ENCODE results near the gene ECHS1. TPM values are rescaled to one million over a fixed set of nuclear protein-coding genes. Genes with fewer than 3 reads are reported as not detected.

The ECHS1 gene
- total RNA-seq, 1 donor from 2014 or later: 28.2 TPM

DNA sequence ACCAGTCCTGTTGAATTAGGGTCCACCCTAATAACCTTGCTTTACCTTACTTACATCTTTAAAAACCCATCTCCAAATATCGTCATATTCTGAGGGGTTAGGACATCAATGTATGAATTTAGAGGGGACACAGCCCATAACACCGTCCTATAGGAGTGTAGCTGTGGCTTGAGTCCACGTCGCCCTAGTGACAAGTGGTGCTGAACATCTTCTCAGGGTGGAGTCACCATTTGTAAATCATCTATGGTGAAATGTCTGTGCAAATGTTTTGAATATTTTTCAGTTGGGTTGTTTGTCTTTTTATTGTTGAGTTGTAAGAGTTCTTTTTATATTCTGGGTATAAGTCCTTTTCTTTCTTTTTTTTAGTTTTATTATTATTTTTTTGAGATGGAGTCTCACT is 31.2 kb downstream of the ECHS1 start:
- DNase-seq: no peak

DNA sequence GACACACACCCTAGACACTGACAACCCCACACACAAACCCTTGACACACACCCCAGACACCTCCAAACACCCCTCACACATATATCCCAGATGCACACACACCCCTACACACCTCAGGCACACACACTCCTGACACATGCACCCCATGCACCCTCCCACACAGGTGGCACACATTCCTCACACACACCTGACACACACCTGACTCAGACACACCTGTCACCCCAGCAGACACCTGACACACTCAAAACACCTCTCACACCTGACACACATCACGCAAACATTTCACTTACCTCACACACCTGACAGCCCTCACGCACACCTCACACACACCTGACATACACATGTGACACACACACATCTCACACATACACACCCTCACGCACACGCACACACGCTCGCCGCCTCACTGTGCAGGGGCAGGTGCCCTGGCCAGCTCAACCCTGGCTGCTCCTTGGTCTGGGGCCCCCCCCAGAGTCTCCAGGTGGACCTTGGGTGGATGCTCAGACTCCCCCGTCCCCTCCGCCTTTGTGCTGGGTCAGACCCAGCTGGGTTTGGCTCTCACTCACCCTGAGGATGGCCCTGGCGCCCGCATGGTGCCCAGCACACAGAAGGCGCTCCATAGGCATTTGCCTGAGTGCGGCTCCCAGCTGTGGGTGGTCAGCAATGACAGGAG is 33.3 kb downstream of the ECHS1 start:
- DNase-seq: no peak

GRCh38 chr10:133338080-133339071 is 34.8 kb downstream of the ECHS1 start:
- no peak for DNase-seq

- no peak for DNase-seq
Measured at GRCh38 chr10:133337370-133337725, 35.8 kb downstream of the ECHS1 start.

DNA sequence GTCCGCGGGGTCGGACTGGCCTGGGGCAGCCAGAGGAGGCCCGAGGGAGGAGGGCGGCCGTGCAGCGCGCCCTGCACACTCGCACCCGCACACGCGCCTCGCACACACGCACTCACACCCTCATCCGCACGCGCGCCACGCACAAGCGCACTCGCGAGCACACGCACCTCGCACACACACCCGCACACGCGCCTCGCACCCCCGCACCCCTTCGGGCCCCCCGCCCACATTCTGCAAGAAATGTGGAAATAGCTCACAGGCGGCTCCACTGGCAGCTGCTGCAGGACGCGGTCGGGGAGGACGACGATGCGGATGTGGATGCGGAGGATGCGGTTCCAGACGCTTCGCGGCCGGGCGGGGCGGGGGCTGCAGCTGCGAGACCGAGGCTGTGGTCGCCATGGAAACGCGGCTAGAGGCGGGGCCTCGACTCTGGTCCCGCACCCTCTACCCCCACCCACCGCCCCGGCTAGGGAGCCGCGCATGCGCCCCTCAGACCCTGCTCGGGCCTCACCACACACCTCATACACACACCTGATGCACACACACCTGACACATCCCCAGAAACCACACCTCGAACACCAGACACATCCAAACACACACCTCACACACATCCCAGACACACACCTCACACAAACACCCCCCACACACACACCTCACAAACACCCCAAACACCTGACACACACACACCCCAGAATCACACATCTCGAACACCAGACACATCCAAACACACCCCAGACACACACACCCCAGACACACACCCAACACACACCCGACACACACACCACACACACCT is 36.4 kb downstream of the ECHS1 start, which contains the start of gene CALY:
Gene CALY (minus strand): TSS at position 320 of the 793 bp plus-strand sequence. CDS start 7,907 bp downstream, outside the sequence.
- peak; percentile 76 for DNase-seq

- no peak for DNase-seq
Measured at GRCh38 chr10:133336118-133336576, 37.0 kb downstream of the ECHS1 start.

DNA sequence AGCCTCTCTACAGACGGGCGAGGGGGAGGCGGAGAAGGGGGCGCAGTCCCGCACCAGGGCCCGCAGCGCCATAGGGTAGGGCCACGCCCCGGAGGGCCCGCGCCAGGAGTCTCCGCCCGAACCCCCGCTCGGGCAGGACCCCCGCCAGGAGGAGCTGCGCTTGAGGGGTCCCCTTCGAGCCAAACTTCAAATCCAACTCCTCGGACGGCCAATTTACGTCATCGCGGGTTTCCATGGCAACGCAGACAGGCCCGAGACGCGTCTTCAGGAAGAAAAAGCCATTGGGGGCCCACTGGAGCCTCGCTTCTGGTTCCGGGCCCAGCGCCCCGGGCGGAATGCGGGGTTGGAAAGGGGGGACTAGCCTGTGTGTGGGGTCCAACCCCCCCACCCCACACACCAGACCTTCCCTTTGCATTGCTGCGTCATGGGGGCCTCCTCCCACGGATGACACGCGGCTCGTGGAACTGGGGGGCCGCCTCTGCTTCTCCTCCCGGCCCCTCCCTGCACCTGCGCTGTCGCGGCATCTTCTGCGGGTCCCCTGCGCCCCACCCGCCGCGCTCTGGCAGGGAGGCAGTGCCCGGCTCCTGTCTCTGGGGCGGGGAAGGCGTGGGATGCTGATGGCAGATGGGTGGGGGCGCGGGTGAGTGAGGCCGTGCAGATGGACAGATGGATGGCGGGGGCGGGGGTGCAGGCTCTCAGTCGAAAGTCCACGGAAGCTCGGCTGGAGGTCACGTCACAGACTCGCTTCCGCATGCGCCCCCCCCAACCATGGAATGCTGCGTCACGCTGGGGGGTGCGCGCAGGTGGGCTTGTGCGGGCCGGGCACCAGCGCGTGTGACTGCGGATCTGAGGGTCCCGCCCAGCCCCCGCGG is 37.7 kb downstream of the ECHS1 start:
- peak; percentile 70 for DNase-seq

- DNase-seq: no peak
Measured at GRCh38 chr10:133334503-133335245, 38.5 kb downstream of the ECHS1 start.

GRCh38 chr10:133332936-133333699 is 40.0 kb downstream of the ECHS1 start:
- DNase-seq: no peak

DNA sequence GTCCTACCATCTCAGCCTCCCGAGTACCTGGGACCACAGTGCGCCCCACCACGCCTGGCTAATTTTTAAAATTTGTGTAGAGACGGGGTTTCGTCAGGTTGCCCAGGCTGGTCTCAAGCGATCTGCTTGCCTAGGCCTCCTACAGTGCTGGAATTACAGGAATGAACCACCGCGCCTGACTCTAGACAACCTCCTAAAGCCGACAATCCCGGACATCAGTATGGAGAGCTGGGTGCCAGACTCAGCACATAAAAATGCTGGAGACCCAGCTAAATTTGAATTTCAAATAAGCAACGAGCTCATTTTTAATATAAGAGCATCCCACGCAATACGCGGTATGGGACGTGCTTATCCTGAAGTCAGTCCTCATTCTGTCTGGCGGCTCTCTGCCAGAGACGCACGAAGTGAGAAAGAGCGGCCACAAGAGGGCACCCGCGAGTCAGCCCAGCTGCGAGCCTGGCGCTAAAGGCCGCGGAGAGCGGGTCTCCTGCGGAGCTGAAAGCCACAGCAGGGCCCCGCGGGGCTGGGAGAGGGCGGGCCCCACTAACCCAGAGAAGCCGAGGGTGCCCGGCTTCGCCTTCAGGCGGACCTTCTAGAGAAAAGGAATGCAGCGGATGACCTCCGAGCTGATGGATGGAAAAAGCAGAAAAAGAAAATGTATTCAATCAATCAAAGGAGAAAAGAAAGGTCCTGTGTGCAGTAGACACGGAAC is 43.5 kb downstream of the ECHS1 start:
- DNase-seq: peak; percentile 76

- DNase-seq: no peak
Measured at GRCh38 chr10:133328358-133329343, 44.5 kb downstream of the ECHS1 start.

DNA sequence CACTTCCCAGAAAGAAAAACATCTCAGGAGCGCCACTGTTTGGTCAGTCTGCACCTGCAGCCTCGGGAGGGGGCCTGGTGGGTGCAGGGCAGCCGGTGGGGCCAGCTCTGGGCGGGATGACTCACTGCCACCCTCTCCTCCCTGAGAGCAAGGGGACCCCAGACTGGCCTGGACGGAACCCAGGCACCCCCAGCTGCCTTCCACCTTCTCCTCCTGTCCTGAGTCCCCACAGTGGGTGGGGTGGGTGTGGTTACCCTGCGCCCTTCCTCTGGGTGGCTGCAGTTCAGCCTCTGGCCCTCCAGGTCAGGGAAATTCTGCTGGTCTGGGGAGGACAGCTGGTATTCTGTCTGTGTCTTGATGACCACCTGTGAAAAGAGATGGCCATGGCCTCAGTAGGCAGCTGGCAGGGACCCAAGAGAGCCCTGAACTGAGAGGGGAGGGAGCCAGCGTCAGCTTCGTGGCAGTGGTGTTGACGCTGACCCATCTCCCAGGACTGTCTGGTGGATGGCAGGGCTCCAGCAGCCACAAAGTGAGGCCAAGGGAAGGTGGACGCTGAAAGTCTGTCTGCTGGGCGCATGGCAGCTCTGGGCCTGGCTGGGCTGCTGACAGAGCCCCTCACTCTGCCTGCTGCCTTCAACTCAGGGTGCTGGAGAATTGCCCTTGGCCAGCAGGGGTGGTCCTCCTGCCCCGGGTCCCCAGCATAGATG is 45.4 kb downstream of the ECHS1 start:
- no peak for DNase-seq

GRCh38 chr10:133326745-133327650 is 46.2 kb downstream of the ECHS1 start:
- DNase-seq: no peak

DNA sequence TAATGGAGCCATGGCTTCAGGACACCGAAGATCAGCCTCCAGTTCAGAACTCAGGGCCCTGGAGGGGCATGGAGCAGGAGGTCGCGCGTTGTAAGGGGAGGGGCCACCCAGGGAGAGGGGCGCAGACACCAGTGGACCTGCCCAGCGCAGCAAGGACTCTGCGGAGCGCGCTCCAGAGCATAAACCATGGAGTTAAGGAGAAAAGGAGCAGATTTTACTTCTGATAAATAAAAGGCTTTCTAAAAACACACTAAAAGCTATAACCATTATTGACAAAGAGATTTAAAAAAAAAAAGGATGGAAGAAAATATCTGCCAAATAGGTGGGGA is 47.0 kb downstream of the ECHS1 start:
- DNase-seq: no peak

GRCh38 chr10:133325440-133326222 is 47.5 kb downstream of the ECHS1 start:
- no peak for DNase-seq

All from occipital lobe (tissue), 2 donors.